K562 (cell line): ENCODE data around the gene AGO4. TPM values are rescaled to one million over a fixed set of nuclear protein-coding genes. Genes with fewer than 3 reads are reported as not detected.

ENCODE experiments used
- CAMTA2 ChIP-seq: fragments of 250-450 bp; sonication (Bioruptor Pico); conservative IDR thresholded peaks from 2 replicates; pipeline ENCODE4 v1.5.1; 2022
- E2F3 ChIP-seq: fragments of 250-450 bp; sonication (Bioruptor Pico); IDR thresholded peaks from 2 replicates; pipeline ENCODE4 v1.4.0; 2020; ENCODE audit warnings: mild to moderate bottlenecking
- FIP1L1 ChIP-seq: fragments of 200-400 bp; formaldehyde crosslinking; IDR thresholded peaks from 2 replicates; pipeline ENCODE4 v1.6.1; 2018; ENCODE audit warnings: mild to moderate bottlenecking, low read depth, low read length; ENCODE audit not compliant: poor library complexity, severe bottlenecking
- HCFC1 ChIP-seq: IDR thresholded peaks from 2 replicates; pipeline ENCODE4 v1.6.1; 2012; ENCODE audit warnings: low read depth, low read length, improper control_type of control experiment
- MYC ChIP-seq, 2 experiments: fragments of 250-450 bp in 1 of 2; sonication (Bioruptor Pico) in 1 of 2; IDR thresholded peaks; 2 replicates each; pipeline versions ENCODE4 v1.5.1 to v1.6.1; 2012 to 2021; ENCODE audit warnings: low read depth in 2 of 2, borderline replicate concordance in 1 of 2, improper control_type of control experiment in 1 of 2, low read length in 1 of 2, mild to moderate bottlenecking in 1 of 2, moderate library complexity in 1 of 2
- NFXL1 ChIP-seq: fragments of 450-650 bp; formaldehyde crosslinking; IDR thresholded peaks from 2 replicates; pipeline ENCODE4 v1.4.0; 2021; ENCODE audit warnings: mild to moderate bottlenecking
- PURB ChIP-seq: sonication (generic); formaldehyde crosslinking; IDR thresholded peaks from 2 replicates; pipeline ENCODE4 v1.9.0; 2021; ENCODE audit warnings: low read depth, mild to moderate bottlenecking, missing genetic modification reagents
- PYGO2 ChIP-seq: fragments of 450-650 bp; IDR thresholded peaks from 2 replicates; pipeline ENCODE4 v1.6.1; 2016; ENCODE audit warnings: mild to moderate bottlenecking, missing genetic modification characterization, moderate library complexity, missing compliant biosample characterization
- SMAD2 ChIP-seq: fragments of 150-350 bp; IDR thresholded peaks from 2 replicates; pipeline ENCODE4 v1.6.1; 2014; ENCODE audit warnings: low read depth, mild to moderate bottlenecking, low read length
- TAF7 ChIP-seq: fragments of 450-650 bp; IDR thresholded peaks from 2 replicates; pipeline ENCODE4 v1.6.1; 2016; ENCODE audit warnings: missing genetic modification characterization, missing compliant biosample characterization
- TCFL5 ChIP-seq: fragments of 250-450 bp; sonication (Bioruptor Pico); conservative IDR thresholded peaks from 2 replicates; pipeline ENCODE4 v1.6.1; 2021; ENCODE audit warnings: mild to moderate bottlenecking, moderate library complexity, matching md5 sums
- ZNF217 ChIP-seq: sonication (generic); formaldehyde crosslinking; IDR thresholded peaks from 2 replicates; pipeline ENCODE4 v1.8.0; 2022; ENCODE audit warnings: mild to moderate bottlenecking, missing genetic modification reagents
- ZNF224 ChIP-seq: sonication (generic); formaldehyde crosslinking; IDR thresholded peaks from 2 replicates; pipeline ENCODE4 v1.8.0; 2022; ENCODE audit warnings: mild to moderate bottlenecking, missing genetic modification reagents
- ZNF324 ChIP-seq: fragments of 250-450 bp; sonication (Bioruptor Pico); IDR thresholded peaks from 2 replicates; pipeline ENCODE4 v1.4.0; 2020; ENCODE audit warnings: mild to moderate bottlenecking
- ZNF431 ChIP-seq: sonication (generic); formaldehyde crosslinking; IDR thresholded peaks from 2 replicates; pipeline ENCODE4 v1.8.0; 2022; ENCODE audit warnings: mild to moderate bottlenecking, missing genetic modification reagents
- polyA plus RNA-seq, 8 experiments: library from polyadenylated mRNA; depleted of rRNA in 4 of 8; stranded (reverse) in 5 of 8; unstranded in 3 of 8; fragments of >200 nt; fragmentation: Nextera tagmentation in 2 of 8; fragmentation: Illumina TruSeq in 1 of 8; extraction: Ambion mirVana in 2 of 8; extraction: Trizol in 1 of 8; gene quantifications; 2 replicates each; pipeline versions ENCODE4 v1.2.1 to v1.2.3, GENCODE V29; 2011 to 2014; ENCODE audit warnings: inconsistent platforms in 1 of 8, missing spikeins in 1 of 8
- total RNA-seq, 7 experiments: library from RNA; depleted of rRNA in 6 of 7; stranded (reverse); fragments of >200 nt in 6 of 7; fragmentation: Illumina TruSeq in 2 of 7; extraction: Trizol in 2 of 7; gene quantifications; 2 replicates each; pipeline versions ENCODE4 v1.2.1 to v1.2.3, GENCODE V29; 2011 to 2021; ENCODE audit warnings: low replicate concordance in 1 of 7
- TF ChIP-seq, protein P1 (sequence below): fragments of 450-650 bp; IDR thresholded peaks from 2 replicates; pipeline ENCODE4 v1.6.1; 2016; ENCODE audit warnings: low read depth
- TF ChIP-seq, protein P2 (sequence below), 2 experiments: fragments of 150-350 bp in 1 of 2; IDR thresholded peaks; 2 replicates each; pipeline ENCODE4 v1.6.1; 2012 to 2016; ENCODE audit warnings: low read depth in 2 of 2, low read length in 2 of 2, mild to moderate bottlenecking in 1 of 2, moderate library complexity in 1 of 2
- TF ChIP-seq, protein P3 (sequence below): sonication (generic); formaldehyde crosslinking; IDR thresholded peaks from 2 replicates; pipeline ENCODE4 v1.9.0; 2022; ENCODE audit warnings: mild to moderate bottlenecking, missing genetic modification reagents

Gene AGO4
- total and polyA plus RNA-seq, 9 of the 15 experiments (the other 6 are each of a cell fraction or from before 2014, with no cell fraction given) = 1.3 to 10.5 (median 6.5) TPM

DNA sequence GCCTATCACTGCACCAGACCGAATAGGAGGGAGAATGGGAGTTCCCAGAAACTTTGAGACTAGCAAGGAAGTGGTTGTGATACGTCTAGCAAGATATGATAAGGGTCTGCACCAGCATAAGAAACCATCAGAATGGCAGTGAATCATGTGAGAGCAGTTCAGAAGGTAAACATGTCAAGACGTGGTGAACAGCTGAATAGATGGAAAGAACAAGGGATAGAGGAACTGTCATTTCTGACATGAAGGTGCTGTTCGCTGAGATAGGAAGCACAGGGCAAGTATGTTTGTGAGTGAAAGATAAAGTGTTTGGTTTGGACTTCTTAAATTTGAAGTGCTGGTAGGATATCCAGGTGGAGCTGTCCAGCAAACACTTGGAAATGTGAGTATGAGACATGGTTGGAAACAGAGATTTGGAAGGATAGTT lies 74.0 kb downstream of the AGO4 start (continued):
- no peak for TF ChIP-seq MYC (IDR thresholded peaks at IDR 0.05; ENCODE audit: low read depth, low read length)
- TF ChIP-seq MYC (CRISPR knock-in tag; IDR thresholded peaks at IDR 0.05; ENCODE audit: borderline replicate concordance, low read depth) = no peak
- TF ChIP-seq ZNF217 = no peak
- TF ChIP-seq ZNF431 (CRISPR knock-in tag) = no peak
- no peak for TF ChIP-seq SMAD2
- TF ChIP-seq E2F3 = no peak
- TF ChIP-seq, protein P1, sequence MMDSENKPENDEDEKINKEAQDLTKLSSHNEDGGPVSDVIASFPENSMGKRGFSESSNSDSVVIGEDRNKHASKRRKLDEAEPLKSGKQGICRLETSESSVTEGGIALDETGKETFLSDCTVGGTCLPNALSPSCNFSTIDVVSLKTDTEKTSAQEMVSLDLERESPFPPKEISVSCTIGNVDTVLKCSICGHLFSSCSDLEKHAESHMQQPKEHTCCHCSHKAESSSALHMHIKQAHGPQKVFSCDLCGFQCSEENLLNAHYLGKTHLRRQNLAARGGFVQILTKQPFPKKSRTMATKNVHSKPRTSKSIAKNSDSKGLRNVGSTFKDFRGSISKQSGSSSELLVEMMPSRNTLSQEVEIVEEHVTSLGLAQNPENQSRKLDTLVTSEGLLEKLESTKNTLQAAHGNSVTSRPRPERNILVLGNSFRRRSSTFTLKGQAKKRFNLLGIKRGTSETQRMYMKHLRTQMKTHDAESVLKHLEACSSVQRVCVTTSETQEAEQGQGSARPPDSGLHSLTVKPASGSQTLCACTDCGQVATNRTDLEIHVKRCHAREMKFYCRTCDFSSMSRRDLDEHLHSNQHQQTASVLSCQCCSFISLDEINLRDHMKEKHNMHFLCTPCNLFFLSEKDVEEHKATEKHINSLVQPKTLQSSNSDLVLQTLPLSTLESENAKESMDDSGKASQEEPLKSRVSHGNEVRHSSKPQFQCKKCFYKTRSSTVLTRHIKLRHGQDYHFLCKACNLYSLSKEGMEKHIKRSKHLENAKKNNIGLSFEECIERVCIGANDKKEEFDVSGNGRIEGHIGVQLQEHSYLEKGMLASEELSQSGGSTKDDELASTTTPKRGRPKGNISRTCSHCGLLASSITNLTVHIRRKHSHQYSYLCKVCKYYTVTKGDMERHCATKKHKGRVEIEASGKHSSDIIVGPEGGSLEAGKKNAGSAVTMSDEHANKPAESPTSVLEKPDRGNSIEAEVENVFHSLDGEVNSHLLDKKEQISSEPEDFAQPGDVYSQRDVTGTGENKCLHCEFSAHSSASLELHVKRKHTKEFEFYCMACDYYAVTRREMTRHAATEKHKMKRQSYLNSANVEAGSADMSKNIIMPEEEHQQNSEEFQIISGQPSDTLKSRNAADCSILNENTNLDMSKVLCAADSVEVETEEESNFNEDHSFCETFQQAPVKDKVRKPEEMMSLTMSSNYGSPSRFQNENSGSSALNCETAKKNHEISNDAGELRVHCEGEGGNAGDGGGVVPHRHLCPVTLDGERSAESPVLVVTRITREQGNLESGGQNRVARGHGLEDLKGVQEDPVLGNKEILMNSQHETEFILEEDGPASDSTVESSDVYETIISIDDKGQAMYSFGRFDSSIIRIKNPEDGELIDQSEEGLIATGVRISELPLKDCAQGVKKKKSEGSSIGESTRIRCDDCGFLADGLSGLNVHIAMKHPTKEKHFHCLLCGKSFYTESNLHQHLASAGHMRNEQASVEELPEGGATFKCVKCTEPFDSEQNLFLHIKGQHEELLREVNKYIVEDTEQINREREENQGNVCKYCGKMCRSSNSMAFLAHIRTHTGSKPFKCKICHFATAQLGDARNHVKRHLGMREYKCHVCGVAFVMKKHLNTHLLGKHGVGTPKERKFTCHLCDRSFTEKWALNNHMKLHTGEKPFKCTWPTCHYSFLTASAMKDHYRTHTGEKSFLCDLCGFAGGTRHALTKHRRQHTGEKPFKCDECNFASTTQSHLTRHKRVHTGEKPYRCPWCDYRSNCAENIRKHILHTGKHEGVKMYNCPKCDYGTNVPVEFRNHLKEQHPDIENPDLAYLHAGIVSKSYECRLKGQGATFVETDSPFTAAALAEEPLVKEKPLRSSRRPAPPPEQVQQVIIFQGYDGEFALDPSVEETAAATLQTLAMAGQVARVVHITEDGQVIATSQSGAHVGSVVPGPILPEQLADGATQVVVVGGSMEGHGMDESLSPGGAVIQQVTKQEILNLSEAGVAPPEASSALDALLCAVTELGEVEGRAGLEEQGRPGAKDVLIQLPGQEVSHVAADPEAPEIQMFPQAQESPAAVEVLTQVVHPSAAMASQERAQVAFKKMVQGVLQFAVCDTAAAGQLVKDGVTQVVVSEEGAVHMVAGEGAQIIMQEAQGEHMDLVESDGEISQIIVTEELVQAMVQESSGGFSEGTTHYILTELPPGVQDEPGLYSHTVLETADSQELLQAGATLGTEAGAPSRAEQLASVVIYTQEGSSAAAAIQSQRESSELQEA = no peak
- TF ChIP-seq, protein P2, sequence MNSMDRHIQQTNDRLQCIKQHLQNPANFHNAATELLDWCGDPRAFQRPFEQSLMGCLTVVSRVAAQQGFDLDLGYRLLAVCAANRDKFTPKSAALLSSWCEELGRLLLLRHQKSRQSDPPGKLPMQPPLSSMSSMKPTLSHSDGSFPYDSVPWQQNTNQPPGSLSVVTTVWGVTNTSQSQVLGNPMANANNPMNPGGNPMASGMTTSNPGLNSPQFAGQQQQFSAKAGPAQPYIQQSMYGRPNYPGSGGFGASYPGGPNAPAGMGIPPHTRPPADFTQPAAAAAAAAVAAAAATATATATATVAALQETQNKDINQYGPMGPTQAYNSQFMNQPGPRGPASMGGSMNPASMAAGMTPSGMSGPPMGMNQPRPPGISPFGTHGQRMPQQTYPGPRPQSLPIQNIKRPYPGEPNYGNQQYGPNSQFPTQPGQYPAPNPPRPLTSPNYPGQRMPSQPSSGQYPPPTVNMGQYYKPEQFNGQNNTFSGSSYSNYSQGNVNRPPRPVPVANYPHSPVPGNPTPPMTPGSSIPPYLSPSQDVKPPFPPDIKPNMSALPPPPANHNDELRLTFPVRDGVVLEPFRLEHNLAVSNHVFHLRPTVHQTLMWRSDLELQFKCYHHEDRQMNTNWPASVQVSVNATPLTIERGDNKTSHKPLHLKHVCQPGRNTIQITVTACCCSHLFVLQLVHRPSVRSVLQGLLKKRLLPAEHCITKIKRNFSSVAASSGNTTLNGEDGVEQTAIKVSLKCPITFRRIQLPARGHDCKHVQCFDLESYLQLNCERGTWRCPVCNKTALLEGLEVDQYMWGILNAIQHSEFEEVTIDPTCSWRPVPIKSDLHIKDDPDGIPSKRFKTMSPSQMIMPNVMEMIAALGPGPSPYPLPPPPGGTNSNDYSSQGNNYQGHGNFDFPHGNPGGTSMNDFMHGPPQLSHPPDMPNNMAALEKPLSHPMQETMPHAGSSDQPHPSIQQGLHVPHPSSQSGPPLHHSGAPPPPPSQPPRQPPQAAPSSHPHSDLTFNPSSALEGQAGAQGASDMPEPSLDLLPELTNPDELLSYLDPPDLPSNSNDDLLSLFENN (IDR thresholded peaks at IDR 0.05; ENCODE audit: low read depth in 2 of 2, low read length in 2 of 2) = 0 out of 4 replicates have a peak, but pooled peaks of 1 of the 2 experiments have one; percentile 22
- TF ChIP-seq, protein P3, sequence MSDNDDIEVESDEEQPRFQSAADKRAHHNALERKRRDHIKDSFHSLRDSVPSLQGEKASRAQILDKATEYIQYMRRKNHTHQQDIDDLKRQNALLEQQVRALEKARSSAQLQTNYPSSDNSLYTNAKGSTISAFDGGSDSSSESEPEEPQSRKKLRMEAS (CRISPR knock-in tag) = no peak
- no peak for TF ChIP-seq PYGO2 (tag)
- 0 out of 2 replicates have a peak, but pooled peaks have one; percentile 15 for TF ChIP-seq HCFC1
- no peak for TF ChIP-seq NFXL1
- TF ChIP-seq ZNF324 (CRISPR knock-in tag) = no peak
- TF ChIP-seq CAMTA2 = no peak
- no peak for TF ChIP-seq TCFL5 (CRISPR knock-in tag)
- TF ChIP-seq FIP1L1 = no peak
- no peak for TF ChIP-seq TAF7 (tag)
- TF ChIP-seq PURB = no peak
- TF ChIP-seq ZNF224 (CRISPR knock-in tag) = no peak
